Right renal pelvis (tissue), 4 donors: ENCODE measurements around the gene SPATA22. TPM values are rescaled to one million over a fixed set of nuclear protein-coding genes. Genes with fewer than 3 reads are reported as not detected.
"Not testable (repeated sequence)": the region's sequence is repeated elsewhere in the genome, so short reads cannot be mapped to it uniquely, and the experiment has no call there.

Experiments used
- DNase-seq, 4 donors: peaks; one replicate each; pipeline ENCODE4 v3.0.0-alpha.2; 2013; ENCODE audit warnings: low read depth in 4 of 4, low spot score in 3 of 4, missing footprints in 1 of 4
- polyA plus RNA-seq, 4 donors: library from polyadenylated mRNA; unstranded; fragments of 120-200 nt; gene quantifications; one replicate each; pipeline ENCODE4 v1.2.1, GENCODE V29; 2013; ENCODE audit not compliant: insufficient read length in 4 of 4

SPATA22 gene, protein sequence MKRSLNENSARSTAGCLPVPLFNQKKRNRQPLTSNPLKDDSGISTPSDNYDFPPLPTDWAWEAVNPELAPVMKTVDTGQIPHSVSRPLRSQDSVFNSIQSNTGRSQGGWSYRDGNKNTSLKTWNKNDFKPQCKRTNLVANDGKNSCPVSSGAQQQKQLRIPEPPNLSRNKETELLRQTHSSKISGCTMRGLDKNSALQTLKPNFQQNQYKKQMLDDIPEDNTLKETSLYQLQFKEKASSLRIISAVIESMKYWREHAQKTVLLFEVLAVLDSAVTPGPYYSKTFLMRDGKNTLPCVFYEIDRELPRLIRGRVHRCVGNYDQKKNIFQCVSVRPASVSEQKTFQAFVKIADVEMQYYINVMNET
- polyA plus RNA-seq: 1 to 10 TPM in 1 of 4 donors, under 1 TPM in 3; 0.46 to 1.1 (median 0.67) TPM

DNA sequence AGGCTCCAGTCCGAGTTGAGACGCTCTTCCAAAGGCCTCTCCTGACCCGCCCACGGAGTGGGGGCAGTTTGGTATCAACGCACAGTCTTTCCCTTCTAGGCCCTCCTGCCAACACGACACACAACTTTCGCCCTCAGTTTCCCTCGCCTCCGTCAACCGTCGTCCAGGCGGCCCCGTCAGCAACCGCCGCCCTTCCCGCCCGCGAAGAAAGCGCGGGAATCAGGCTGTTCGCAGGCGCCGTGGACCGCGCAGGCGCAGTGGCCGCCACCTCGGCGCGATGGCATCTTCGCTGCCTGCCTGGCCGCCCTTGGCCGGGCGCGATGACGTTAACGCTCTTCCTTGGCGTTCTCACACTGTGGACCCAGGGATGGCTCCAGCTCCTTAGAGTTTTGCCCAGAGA lies at the start of gene SPATA22:
SPATA22 (minus strand) TSS at position 221 of the 400 bp plus-strand sequence. CDS start 2,494 bp downstream, outside the sequence.
- DNase-seq: no peak

DNA sequence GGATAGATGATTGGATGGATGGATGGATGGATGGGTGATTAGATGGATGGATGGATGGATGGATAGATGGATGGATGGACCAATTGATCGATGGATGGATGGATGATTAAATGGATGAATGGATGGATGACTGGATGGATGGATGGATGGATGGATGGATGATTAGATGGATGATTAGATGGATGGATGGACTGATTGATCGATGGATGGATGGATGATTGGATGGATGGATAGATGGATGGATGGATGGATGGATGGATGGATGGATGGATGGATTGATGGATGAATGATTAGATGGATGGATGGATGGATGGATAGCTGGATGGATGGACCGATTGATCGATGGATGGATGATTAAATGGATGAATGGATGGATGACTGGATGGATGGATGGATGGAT lies 47.9 kb upstream of the SPATA22 start:
- not testable (repeated sequence) for DNase-seq

DNA sequence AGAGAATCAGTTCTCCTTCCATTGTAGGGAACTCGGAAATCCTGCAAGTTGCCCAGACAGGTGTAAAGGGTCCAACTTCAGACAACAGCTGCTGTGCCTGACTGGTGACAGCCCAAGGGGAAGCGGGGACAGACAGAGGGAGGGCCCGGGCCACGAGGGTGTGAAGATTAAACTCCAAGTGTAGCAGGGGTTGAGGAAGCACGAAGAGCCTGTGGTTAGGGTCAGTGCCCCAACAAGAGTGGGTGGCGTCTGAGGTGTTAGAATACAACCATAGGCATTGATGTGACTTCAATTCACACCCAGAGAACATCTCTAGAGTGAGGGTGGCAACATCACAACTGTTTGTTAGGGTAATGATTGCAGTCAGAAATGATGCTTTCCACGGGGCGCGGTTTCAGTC lies 43.3 kb upstream of the SPATA22 start:
- DNase-seq: no peak

DNA sequence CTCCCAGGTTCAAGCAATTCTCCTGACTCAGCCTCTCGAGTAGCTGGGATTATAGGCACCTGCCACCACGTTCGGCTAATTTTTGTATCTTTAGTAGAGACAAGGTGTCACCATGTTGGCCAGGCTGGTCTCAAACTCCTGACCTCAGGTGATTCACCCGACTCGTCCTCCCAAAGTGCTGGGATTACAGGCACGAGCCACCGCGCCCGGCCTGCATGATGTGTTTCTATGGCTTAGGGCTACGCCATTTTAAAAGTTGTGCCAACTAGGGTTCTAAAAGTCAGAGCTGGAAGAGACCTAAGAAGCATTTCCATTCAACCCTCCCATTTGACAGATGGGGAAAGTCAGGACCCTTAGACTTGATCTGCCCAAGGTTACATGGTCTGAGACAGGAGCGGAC lies 42.5 kb upstream of the SPATA22 start:
- DNase-seq: not testable (repeated sequence)

DNA sequence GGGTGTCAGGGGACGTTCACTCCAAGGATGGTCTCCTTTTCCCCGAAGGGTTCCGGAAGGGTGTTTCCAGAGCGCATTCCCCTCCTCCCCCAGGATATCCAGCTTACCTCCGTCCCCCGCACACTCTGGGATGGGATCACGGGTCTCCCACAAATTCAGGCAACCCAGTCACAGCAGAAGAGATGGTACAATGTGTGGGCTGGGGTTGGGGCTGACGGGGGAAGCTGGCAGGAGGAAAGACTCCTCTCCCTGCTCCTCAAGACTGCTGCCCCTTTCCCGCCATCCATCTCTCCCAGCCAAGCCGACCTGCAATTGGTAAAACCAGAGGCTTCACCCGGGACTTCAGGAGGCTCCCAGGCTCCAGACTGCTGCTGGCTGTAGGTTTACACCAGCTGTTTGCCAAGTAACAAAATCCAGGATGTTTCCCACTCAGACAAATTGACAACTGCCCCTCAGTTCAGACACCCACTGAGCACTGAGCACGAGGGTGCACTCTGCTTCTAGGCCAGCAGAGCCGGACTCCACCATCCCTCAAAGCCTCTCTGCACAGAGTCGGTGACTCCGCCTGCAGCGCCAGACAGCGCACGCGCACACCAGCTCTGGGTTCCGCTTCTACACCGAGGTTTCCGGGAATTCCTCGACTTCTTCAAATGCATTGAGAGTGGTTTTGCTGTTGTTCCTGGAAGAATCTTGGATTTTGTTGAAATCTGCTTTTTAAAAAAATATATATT lies 41.9 kb upstream of the SPATA22 start:
- DNase-seq: no peak

DNA sequence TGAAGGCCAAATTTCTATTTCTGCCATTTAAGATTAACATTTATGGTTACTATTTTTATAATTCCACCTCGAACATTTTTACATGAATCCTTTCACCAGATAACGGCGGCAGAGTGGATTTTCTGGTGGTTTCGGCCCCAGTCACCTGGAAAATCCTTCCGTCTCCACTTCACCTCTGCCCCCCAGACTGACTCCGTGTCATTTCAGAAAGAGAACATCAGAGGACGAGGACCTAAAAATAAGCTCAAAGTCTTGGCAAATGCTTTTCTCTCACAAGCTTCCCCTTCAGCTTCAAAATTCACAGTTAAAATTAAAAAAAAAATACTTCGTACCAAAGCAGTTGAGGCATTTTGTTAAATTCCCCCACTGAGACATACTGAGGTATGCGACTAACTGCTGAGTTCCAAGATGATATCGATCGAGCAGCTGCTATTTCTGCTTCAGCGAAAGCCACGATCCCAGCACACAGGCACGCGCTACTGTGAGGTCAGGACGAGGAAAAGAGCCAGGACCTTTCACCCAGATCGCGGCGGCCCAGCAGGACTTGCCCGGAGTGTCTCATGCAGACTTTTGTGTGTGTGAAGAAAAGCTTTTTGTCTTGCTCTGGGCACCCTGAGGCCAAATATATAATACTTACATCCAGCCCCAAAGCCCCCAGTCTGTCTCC lies 41.0 kb upstream of the SPATA22 start:
- DNase-seq: no peak

DNA sequence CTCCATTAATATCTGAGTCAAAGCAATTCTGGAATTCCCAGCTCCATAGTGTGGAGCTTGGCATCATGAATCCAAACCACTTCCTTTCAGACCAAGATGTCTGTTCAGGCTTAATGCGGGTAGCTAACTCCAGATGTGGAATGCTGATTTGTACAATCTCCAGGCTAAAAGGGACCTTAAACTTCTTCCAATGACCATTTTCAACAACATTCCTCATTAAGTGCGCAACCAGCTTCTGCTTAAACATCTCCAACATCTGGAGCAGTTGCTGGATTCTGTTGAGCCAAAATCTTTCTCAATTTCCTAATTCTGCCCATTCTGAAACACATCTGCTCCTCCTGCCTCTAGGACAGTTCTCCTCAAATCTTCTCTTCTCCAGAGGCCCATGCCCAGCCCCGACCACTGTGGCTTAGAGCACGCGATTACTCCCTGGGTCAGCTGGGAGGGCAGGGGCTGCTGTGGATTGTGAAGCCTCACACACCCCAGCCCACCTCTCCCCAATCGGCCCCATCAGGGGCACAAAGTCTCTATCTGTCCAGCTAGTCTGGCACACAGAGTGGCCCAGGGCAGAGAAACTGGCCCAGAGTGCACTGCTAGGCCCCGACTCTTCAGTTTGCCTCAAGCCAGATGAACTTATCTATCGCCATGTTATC lies 40.4 kb upstream of the SPATA22 start:
- DNase-seq: no peak

DNA sequence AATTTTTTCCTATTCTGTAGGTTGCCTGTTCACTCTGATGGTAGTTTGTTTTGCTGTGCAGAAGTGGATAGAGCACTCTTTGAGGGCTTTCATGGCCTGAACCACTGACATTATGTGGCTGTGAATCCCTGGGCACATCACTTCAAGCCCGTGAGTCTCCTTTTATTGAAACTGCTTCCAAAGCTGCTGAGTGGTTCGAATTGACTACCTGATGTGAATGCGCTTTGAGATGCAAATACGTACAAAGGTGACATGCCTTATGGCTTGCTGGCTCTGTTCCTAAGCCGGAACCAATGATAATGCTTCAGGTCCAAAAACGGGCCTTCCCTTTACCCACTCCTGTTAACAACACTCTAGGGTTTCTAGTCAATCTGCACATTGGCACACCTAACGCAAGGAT lies 38.5 kb upstream of the SPATA22 start:
- DNase-seq: no peak

DNA sequence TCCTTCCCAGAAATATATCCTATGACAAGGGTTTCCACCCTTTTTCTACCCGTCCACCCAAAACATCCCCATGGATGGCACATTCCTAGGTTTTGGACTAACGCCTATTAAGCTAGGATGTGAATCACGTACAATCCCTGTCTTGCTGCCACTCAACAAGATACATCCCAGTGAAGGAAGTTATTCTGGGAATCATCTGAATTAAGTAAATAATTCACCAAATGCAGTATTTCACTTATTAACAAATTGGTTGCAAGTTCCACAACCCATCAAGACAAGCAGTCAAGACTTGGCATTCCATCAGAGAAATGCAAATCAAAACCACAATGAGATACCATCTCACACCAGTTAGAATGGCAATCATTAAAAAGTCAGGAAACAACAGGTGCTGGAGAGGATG lies 36.2 kb upstream of the SPATA22 start:
- DNase-seq: no peak

DNA sequence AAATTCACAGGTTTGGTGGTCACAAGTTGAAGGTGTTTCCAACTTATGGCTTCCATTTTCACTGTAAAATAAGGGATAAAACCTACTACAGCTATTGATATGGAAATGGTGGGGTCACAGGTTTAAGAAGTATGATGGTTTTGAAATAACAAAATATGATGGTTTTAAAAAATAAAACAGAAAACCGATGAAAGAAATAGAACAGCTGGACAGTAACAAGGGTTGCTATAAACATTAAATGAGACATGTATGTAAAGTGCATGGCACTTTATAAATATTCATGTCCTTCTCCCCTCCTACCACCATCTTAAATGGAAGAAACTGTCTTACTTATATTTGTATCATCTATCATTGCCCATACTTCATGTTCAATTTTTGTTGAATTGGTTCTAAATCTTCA lies 35.5 kb upstream of the SPATA22 start:
- no peak for DNase-seq

DNA sequence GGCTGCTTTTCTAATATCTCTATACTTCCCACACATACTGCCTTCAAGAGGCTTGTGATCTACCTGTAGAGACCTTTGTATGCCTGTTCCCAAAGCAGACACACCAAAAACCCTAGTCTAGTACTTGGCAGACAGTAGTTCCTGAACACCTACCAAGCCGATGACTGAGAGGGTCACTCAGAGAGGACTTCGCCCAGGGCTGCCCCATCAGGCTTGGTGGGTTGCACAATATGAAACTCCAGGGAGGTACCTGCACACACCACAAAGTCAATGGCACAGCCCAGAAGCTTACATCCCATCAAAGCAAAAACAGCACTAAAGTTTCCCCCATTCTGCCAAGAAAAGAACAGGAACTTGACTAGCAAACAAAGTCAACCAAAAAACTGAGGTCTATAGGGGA lies 34.4 kb upstream of the SPATA22 start:
- DNase-seq: no peak

DNA sequence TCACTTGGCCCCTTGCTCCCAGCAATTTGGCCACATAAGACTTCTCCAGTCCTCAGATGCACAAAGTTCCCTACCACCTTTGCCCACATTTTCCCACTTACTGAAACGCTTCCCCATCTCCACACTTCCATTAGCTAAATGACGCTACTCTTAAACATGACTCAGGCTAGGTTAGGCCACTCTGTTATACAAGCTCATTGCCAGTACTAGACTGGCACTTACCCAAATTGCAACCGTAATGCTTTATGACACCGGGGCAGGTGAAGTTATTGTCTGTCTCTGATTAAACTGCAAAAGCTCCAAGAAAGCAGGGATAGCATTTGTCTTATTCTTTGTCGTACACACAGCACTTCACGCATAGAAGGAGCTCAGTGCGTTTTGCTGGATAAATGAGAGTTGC lies 33.4 kb upstream of the SPATA22 start:
- DNase-seq: no peak

DNA sequence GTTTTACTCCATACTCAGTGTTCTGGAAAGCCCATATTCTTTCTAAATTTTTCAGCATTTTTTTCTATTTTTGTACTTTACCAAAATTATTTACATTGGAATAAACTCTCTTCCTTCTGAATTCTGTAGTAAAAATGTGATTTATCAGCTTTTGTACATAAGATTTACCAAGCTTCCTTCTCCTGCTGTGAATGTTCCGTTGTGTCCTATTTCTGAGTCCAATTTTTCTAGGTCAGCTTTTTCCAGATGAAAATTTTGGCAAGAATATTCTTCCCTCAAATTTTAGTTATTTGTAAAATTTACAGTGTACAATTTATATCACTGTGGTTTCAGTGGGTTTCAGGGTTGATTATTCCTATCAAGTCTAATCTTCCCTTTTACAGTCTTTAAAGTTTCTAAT lies 31.7 kb upstream of the SPATA22 start:
- DNase-seq: no peak

DNA sequence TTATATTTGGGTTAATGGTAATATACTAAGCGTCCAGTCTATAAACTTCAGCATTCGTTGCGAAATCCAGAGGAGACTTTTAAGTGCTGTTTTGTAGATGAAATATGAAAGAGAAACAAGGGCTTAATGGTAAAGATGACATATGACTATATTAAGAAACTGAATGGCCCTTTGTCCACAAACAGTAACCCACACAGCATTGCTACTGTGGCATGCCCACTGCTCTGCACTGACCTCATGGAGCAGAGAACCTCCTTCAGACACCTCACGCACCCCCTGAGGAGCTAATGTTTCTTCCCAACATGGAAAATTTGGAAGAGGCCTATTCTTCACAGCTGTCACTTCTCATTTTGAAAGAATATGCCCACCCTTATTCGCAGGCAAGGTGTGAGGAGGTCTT lies 30.8 kb upstream of the SPATA22 start:
- DNase-seq: no peak

DNA sequence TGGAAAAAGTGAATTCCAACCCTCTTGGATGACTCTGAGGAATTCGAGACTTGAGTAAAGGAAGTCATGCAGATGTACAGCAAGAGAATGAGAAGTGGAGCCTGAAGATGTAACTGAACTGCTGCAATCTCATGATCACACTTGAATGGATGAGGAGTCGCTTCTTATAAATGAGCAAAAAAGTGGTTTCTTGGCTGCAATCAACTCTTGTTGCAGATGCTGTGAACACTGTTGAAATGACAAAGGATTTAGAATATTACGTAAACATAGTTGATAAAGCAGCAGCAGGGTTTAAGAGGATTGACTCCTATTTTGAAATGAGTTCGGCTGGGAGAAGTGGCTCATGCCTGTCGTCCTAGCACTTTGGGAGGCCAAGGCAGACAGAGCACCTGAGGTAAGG lies 29.7 kb upstream of the SPATA22 start:
- no peak for DNase-seq

DNA sequence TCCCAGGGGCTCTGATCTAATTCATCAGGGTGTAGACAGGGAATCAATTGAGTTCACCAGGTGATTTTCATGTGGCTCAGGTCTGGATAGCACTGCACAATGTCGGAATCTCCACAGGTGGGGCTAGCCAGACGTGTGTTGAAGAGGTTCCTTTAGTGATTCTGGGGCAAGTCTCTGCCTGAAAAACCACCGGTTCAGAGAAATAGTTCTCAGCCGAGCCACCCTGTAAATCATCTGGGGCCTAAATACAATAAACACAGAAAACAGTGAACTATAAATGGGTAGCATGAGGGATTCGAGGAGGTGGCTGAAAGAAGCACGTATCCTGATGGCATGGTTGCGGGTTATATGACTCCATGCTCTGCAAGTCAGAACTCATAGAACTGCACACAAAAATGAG lies 25.5 kb upstream of the SPATA22 start:
- no peak for DNase-seq

DNA sequence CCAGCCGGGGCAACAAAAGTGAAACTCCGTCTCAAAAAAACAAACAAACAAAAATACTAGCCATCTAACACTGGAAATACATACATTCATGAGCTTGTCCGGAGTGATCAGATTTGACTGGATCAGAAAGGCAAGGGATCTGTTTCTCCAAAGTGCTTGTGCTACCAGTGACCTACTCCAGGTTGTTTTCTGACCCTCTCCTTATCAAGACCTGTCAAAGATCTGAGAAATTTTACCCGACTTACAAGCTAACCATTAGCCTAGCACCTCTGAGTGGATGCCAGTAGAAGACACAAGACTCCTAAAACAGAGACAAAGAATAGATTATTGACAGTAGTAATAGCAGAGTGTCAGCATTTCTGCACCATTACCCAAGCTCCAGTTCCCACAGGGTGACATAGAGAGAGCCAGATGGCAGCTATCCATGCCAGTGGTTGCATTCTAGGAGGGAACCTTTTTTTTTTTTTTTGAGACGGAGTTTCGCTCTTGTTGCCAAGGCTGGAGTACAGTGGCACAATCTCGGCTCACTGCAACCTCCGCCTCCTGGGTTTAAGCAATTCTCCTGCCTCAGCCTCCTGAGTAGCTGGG lies 14.0 kb upstream of the SPATA22 start:
- DNase-seq: no peak

DNA sequence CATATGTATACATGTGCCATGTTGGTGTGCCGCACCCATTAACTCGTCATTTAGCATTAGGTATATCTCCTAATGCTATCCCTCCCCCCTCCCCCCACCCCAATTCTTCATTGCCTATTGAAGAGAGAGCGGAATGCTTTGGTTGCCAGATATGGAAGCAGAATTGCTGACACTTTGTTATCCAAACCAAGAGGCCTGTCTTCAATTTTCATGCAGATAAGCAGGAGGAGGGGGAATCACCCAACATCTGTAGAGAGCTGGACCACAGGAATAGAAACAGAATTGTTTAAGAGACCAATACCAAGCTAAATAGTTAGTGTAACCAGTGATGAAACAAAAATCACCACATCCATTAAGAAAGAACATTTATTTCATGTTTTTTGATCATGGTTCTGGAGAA lies 11.2 kb upstream of the SPATA22 start:
- DNase-seq: no peak

DNA sequence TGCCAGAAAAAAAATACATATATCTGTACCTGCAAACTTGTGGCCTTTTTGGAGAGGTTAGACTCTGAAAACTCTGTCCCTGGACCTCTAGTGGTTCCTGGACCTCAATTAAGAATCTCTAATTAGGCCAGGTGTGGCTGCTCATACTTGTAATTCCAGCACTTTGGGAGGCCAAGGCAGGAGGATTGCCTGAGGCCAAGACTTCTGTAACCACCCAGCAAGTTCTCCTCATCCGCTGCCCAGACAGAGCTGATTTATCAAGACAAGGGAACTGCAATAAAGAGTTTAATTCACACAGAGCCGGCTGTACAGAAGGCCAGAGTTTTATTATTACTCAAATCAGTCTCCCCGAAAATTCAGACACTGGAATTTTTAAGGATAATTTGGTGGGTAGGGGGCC lies 8.4 kb upstream of the SPATA22 start:
- DNase-seq: no peak

DNA sequence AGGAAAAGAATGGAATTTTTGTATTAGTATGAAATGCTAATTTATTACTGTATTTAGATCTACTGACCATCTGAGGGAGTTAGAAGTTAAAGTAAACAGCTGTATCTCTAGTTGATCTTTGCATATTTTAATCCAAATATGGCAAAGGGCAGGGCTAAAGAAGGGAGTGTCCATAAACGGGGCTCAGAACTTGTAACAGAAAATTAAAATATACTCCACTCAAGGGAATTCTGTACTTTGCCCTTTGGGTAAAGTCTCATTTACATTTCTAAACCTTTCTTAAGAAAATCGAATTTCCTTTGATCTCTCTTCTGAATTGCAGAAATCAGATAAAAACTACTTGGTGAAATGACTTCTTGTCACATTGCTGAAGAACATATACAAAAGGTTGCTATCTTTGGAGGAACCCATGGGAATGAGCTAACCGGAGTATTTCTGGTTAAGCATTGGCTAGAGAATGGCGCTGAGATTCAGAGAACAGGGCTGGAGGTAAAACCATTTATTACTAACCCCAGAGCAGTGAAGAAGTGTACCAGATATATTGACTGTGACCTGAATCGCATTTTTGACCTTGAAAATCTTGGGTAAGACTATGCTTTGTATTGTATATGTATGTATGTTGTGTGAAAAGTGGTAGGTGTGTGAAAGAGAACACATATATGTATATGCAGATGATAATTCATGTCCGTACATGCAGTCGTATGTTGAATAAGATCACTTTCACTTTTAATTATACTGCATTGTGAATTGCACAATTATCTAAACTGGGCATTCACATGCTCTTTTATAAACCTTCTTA lies 4.4 kb upstream of the SPATA22 start, which contains the start of gene ASPA:
ASPA (plus strand) TSS at position 186 of the 799 bp plus-strand sequence; CDS start at position 349, 163 bp downstream.
- no peak for DNase-seq
